Sigmoid colon (tissue), 7 donors: ENCODE data around the gene CYTH1. TPM values are rescaled to one million over a fixed set of nuclear protein-coding genes. Genes with fewer than 3 reads are reported as not detected.
"Not testable (repeated sequence)": the region's sequence is repeated elsewhere in the genome, so short reads cannot be mapped to it uniquely, and the experiment has no call there.

Source experiments
- DNase-seq: peaks from one replicate; pipeline ENCODE4 v3.0.0-alpha.2; 2019
- H3K27ac ChIP-seq, 4 donors: fragments of 200-600 bp; sonication (generic); one replicate each; pipeline ENCODE4 v1.5.1; 2016 to 2019; ENCODE audit warnings: mild to moderate bottlenecking in 1 of 4
- H3K27me3 ChIP-seq, 3 donors: fragments of 200-600 bp; sonication (generic); one replicate each; pipeline ENCODE4 v1.5.1; 2019; ENCODE audit warnings: mild to moderate bottlenecking in 1 of 3
- H3K36me3 ChIP-seq, 4 donors: fragments of 200-600 bp; sonication (generic); one replicate each; pipeline ENCODE4 v1.5.1; 2016 to 2019
- H3K4me1 ChIP-seq, 4 donors: fragments of 200-600 bp; sonication (generic); one replicate each; pipeline ENCODE4 v1.5.1; 2017 to 2019
- H3K4me3 ChIP-seq, 4 donors: fragments of 200-600 bp; sonication (generic); one replicate each; pipeline ENCODE4 v1.5.1; 2017 to 2019; ENCODE audit warnings: mild to moderate bottlenecking in 2 of 4, moderate library complexity in 1 of 4
- H3K9me3 ChIP-seq, 4 donors: fragments of 200-600 bp in 3 of 4; sonication (generic) in 3 of 4; one replicate each; pipeline versions ENCODE4 v1.5.1 to v1.6.1; 2013 to 2019
- EP300 ChIP-seq, 4 donors: sonication (generic); formaldehyde crosslinking; IDR thresholded peaks; one replicate each; pipeline ENCODE4 v1.6.1; 2017; ENCODE audit warnings: antibody characterized with exemption in 4 of 4
- POLR2A ChIP-seq, 2 donors: fragments of 450-650 bp; IDR thresholded peaks; one replicate each; pipeline ENCODE4 v1.6.1; 2016; ENCODE audit warnings: antibody characterized with exemption in 2 of 2, mild to moderate bottlenecking in 2 of 2, moderate library complexity in 2 of 2
- POLR2AphosphoS5 ChIP-seq, 4 donors: sonication (generic); formaldehyde crosslinking; IDR thresholded peaks; one replicate each; pipeline ENCODE4 v1.6.1; 2017; ENCODE audit warnings: antibody characterized with exemption in 4 of 4
- WGBS, 2 donors: extraction: QIAGEN DNeasy Blood & Tissue Kit; methylation state at CpG; one replicate each; pipeline ENCODE4 v1.1.7; 2013; 5-methylcytosine and 5-hydroxymethylcytosine counted together
- intact Hi-C: fragments of 100-400 bp; cut with DNase I; formaldehyde crosslinking; loops from one replicate; pipeline ENCODE4 v1.15.1; 2023
- polyA plus RNA-seq, 3 donors: library from polyadenylated mRNA; stranded (reverse); fragments of 200-250 nt; gene quantifications; one replicate each; pipeline ENCODE4 v1.2.3, GENCODE V29; 2013
- total RNA-seq, 4 donors: library from RNA; depleted of rRNA; stranded (reverse); fragments of >200 nt; gene quantifications; one replicate each; pipeline ENCODE4 v1.1.0, GENCODE V29; 2016
- TF ChIP-seq, protein P1 (sequence below), 4 experiments: fragments of 450-650 bp in 3 of 4; fragments of 200-600 bp in 1 of 4; IDR thresholded peaks; one replicate each; pipeline ENCODE4 v1.5.1; 2016 to 2019; ENCODE audit warnings: antibody characterized with exemption in 4 of 4, mild to moderate bottlenecking in 3 of 4, moderate library complexity in 2 of 4
- donor health status: healthy with polysubstance abuse.
- donor health status: Bipolar disorder and iron deficiency.
- donor health status: healthy.

The CYTH1 gene
- total and polyA plus RNA-seq, 7 donors, result 26.7 to 83.8 (median 38.5) TPM

DNA sequence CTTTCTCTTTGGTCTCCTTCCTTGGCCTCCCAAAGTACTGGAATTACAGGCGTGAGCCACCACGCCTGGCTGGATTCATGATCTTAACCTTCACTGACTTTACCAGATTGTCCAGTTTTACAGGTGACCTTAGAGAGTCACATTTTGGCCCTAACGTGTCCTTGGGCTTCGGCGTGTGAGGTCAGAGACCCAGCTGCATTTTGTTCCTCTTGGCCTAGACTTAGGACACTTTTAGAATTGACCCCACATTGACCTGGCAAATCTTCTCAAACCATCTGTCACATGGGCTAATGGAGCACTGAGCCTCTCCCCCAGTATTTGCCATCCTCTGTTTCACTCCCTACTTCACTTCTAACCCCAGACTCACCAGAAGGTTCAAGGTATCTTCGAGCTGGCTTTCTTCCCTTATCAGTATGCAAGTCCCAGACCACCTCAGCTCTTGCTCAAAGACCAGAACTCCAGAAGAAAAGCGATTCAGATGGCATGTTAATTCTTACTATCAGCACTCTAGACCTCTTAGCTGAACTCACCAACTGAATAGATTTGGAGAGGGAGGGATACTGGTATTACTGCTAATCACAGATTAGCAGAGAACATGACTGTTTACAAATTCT, 1.7 kb upstream of the CYTH1 start:
- intact Hi-C loops, result loop anchor here (5.0 kb wide), 2 partner anchors 67 to 188 kb away; no protein-coding TSS in a partner anchor
- WGBS, 2 donors, result 81 to 87% methylated on average over 7 of the region's 7 CpGs
- peak overlapping the region in 3 of 4 donors; percentile 91 to 94 (median 93) for H3K27ac ChIP-seq
- no peak overlapping the region for H3K4me3 ChIP-seq
- peak; percentile 61 for DNase-seq
- peaks cover 0 to 19% (median 15%) of the 10 kb centered on the region in 4 donors for H3K4me1 ChIP-seq
- no peak for TF ChIP-seq EP300 (IDR thresholded peaks at IDR 0.05)
- no peak for TF ChIP-seq POLR2AphosphoS5 (IDR thresholded peaks at IDR 0.05)
- TF ChIP-seq POLR2A (IDR thresholded peaks at IDR 0.05), result no peak
- TF ChIP-seq, protein P1, sequence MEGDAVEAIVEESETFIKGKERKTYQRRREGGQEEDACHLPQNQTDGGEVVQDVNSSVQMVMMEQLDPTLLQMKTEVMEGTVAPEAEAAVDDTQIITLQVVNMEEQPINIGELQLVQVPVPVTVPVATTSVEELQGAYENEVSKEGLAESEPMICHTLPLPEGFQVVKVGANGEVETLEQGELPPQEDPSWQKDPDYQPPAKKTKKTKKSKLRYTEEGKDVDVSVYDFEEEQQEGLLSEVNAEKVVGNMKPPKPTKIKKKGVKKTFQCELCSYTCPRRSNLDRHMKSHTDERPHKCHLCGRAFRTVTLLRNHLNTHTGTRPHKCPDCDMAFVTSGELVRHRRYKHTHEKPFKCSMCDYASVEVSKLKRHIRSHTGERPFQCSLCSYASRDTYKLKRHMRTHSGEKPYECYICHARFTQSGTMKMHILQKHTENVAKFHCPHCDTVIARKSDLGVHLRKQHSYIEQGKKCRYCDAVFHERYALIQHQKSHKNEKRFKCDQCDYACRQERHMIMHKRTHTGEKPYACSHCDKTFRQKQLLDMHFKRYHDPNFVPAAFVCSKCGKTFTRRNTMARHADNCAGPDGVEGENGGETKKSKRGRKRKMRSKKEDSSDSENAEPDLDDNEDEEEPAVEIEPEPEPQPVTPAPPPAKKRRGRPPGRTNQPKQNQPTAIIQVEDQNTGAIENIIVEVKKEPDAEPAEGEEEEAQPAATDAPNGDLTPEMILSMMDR (IDR thresholded peaks at IDR 0.05), result no peak
- H3K36me3 ChIP-seq, result no peaks in the 10 kb centered on the region
- H3K27me3 ChIP-seq, result no peaks in the 10 kb centered on the region
- H3K9me3 ChIP-seq, result no peaks in the 10 kb centered on the region

DNA sequence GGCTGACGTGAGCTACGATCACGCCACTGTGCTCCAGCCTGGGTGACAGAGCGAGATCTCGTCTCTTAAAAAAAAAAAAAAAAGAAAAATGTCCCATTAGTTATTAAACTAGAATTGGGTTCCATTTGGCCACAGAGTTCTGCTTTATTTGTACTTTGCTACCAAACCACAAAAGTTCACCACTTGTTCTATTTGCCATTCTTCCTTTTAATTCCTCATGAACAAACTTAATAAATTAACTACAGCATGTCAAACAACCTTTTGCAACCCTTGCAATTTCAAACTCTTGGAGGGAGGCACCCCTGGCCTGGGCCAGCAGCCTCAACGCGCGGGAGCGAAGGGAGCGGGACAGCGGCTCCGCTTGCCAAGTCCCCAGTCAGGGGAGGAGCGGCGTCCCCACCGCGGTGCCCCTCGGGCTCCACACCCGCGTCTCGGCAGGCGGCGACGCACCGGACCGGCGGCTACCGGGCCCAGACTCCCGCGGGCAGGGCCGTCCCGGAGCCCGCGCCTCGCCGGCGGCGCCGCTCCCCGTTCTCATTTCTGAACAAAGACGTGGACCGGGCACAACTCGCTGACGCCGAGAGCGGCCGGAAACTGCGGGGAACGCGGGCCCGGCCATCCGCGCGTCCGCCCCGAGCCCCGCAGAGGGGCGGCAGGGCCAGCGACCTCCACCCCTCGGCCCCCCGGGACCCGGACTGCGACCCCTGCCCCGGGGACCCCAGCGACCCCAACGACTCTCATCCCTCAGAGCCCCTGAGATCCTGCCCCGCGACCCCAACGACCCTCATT, 775 bp downstream of the CYTH1 start:
- intact Hi-C loops, result loop anchor here (1.0 to 5.0 kb wide), 3 partner anchors 59 to 191 kb away; partner anchors contain the start of gene USP36

DNA sequence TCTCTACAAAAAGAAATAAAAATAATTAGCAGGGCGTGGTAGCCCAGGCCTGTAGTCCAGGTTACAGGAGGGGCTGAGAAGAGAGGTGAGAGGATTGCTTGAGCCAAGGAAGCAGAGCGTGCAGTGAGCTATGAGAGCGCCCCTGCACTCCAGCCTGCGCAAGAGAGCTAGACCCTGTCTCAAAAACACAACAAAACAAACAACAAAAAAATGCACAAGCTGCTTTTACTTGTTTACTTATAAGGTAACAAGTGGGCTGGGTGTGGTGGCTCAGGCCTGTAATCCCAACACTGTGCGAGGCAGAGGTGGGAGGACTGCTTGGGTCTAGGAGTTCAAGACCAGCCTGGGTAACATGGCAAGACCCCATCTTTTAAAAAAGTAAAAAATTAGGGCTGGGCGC, 1.7 kb downstream of the CYTH1 start:
- intact Hi-C loops, result loop anchor here (5.0 kb wide), 2 partner anchors 63 to 192 kb away; no protein-coding TSS in a partner anchor
- TF ChIP-seq POLR2AphosphoS5 (IDR thresholded peaks at IDR 0.05) (no peak), POLR2A (IDR thresholded peaks at IDR 0.05) (no peak)
- TF ChIP-seq, protein P1 (IDR thresholded peaks at IDR 0.05), result no peak
- DNase-seq, result peak; percentile 54
- 51 to 53% methylated on average over 6 of the region's 6 CpGs for WGBS, 2 donors
- no peaks in the 10 kb centered on the region for H3K9me3 ChIP-seq
- no peaks in the 10 kb centered on the region for H3K27me3 ChIP-seq
- peak overlapping the region; percentile 90 to 96 (median 93) for H3K27ac ChIP-seq
- no peaks in the 10 kb centered on the region for H3K36me3 ChIP-seq
- peaks cover 0 to 20% (median 15%) of the 10 kb centered on the region in 4 donors for H3K4me1 ChIP-seq
- H3K4me3 ChIP-seq, result peak overlapping the region in 2 of 4 donors; percentile 100

More for the DNA sequence above, 775 bp downstream of the CYTH1 start:
- no peak for TF ChIP-seq EP300 (IDR thresholded peaks at IDR 0.05)
- TF ChIP-seq POLR2A (IDR thresholded peaks at IDR 0.05), result no peak
- TF ChIP-seq, protein P1 (IDR thresholded peaks at IDR 0.05), result no peak
- TF ChIP-seq POLR2AphosphoS5 (IDR thresholded peaks at IDR 0.05), result peak in 1 of 4 donors; percentile 26
- H3K4me3 ChIP-seq, result peak overlapping the region; percentile 71 to 100 (median 88)
- peaks cover 0 to 19% (median 15%) of the 10 kb centered on the region in 4 donors for H3K4me1 ChIP-seq
- peak overlapping the region; percentile 90 to 96 (median 93) for H3K27ac ChIP-seq
- no peaks in the 10 kb centered on the region for H3K36me3 ChIP-seq
- 4% methylated on average over 68 of the region's 68 CpGs for WGBS, 2 donors
- peak; percentile 76 for DNase-seq
- no peaks in the 10 kb centered on the region for H3K9me3 ChIP-seq
- H3K27me3 ChIP-seq, result no peaks in the 10 kb centered on the region

DNA sequence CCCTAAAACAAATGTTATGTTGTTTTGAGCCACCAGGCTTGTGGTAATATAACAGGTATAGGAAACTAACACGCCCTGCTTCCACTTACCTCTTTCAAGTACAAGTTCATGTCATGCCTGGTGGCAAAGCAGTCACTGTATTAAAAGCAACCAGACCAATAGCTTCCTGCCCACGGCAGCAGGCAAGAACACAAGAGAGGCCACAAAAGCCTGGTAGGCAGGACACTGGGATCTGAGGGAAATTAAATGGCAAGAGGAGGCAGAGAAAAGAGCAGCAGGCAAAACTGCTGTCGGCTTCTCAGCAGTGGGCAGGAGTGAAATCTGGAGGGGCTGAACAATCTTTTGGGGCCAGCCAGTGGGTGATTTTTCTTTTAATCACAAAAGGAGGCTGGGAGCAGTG, 2.2 kb downstream of the CYTH1 start:
- Histone ChIP-seq H3K27ac (peak overlapping the region; percentile 90 to 96 (median 93)), H3K4me3 (peak overlapping the region in 1 of 4 donors; percentile 100)
- TF ChIP-seq, protein P1 (IDR thresholded peaks at IDR 0.05), result no peak
- peak in 1 of 4 donors; percentile 13 for TF ChIP-seq POLR2AphosphoS5 (IDR thresholded peaks at IDR 0.05)

DNA sequence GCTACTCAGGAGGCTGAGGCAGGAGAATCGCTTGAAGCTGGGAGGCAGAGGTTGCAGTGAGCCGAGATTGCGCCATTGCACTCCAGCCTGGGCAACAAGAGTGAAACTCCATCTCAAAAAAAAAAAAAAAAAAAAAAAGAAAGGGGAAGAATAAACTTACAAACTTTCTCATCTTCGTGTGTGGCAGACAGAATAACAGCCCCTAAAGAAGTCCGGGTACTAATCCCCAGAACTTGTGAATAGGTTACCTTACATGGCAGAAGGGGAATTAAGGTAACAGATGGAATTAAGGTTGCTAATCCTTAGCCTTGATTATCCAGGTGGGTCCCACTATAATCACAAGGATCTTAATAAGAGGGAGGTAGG, 2.8 kb downstream of the CYTH1 start:
- not testable (repeated sequence) for H3K4me3 ChIP-seq

More for the DNA sequence above, 2.2 kb downstream of the CYTH1 start:
- intact Hi-C loops, result loop anchor here (5.0 kb wide), 2 partner anchors 63 to 192 kb away; no protein-coding TSS in a partner anchor
- Histone ChIP-seq H3K36me3 (no peaks in the 10 kb centered on the region), H3K4me1 (peaks cover 0 to 24% (median 15%) of the 10 kb centered on the region in 4 donors), H3K27me3 (no peaks in the 10 kb centered on the region), H3K9me3 (no peaks in the 10 kb centered on the region)
- WGBS, 2 donors, result 24 to 29% methylated on average over 3 of the region's 3 CpGs
- peak; percentile 44 for DNase-seq

More for the DNA sequence above, 2.8 kb downstream of the CYTH1 start:
- H3K9me3 ChIP-seq, H3K27me3 ChIP-seq, intact Hi-C loops, H3K36me3 ChIP-seq, DNase-seq: not testable (repeated sequence)
- Histone ChIP-seq H3K4me1 (peaks cover 0 to 28% (median 16%) of the 10 kb centered on the region in 4 donors), H3K27ac (peak overlapping the region; percentile 90 to 96 (median 93))
- 60 to 78% methylated on average over 5 of the region's 5 CpGs for WGBS, 2 donors
